ENCODE results near the gene KIAA0753. TPM values are rescaled to one million over a fixed set of nuclear protein-coding genes. Genes with fewer than 3 reads are reported as not detected.

The KIAA0753 gene
- total RNA-seq, 1 experiment from 2014 or later: 18.3 TPM

- ChIA-PET RAD21 (ENCODE audit: low non-redundant PET in 1 of 2, low total read pairs in 2 of 2, uncharacterized antibody in 2 of 2, unreplicated experiment in 2 of 2) (no interaction called here), POLR2A (no interaction called here), CTCF (no interaction called here)
- Histone ChIP-seq H3K36me3 (ENCODE audit: control insufficient read depth in 1 of 2, insufficient read depth in 2 of 2, low read length in 2 of 2) (peaks cover 36 to 43% of the 10 kb centered on the region in 2 experiments), H3K9ac (ENCODE audit: low read length) (no peak overlapping the region), H3K79me2 (ENCODE audit: insufficient read depth, low read length) (no peaks in the 10 kb centered on the region; the same call in 1 of the 2 replicates), H3K9me2 (ENCODE audit: insufficient read depth) (no peaks in the 10 kb centered on the region), H3K27me3 (ENCODE audit: insufficient read depth, low read length) (no peaks in the 10 kb centered on the region), H4K20me1 (ENCODE audit: insufficient read depth) (no peaks in the 10 kb centered on the region), H3K4me1 (ENCODE audit: control insufficient read depth in 1 of 2, insufficient read depth in 2 of 2, low read length in 2 of 2) (peaks cover 9 to 11% of the 10 kb centered on the region in 2 experiments), H3K4me2 (ENCODE audit: low read length) (no peak overlapping the region), H2AFZ (ENCODE audit: low read depth, low read length, poor library complexity, severe bottlenecking) (no peak overlapping the region), H3K4me3 (replicated peaks in 1 of 2; ENCODE audit: low read depth in 1 of 2, low read length in 2 of 2) (no peak overlapping the region), H3K27ac (ENCODE audit: low read depth, low read length) (no peak overlapping the region), H3K9me3 (ENCODE audit: control insufficient read depth in 1 of 2, insufficient read depth in 1 of 2, low read depth in 1 of 2, low read length in 2 of 2) (no peaks in the 10 kb centered on the region)
- no TSS peak for BruUV-seq (replicated peaks)
- ATAC-seq (no peak), DNase-seq (ENCODE audit: low read depth, low spot score) (no peak)
- TF ChIP-seq SRF (IDR thresholded peaks at IDR 0.05; ENCODE audit: low read depth) (no peak), EGR1 (IDR thresholded peaks at IDR 0.05; ENCODE audit: low read depth) (no peak), ZNF274 (IDR thresholded peaks at IDR 0.05; ENCODE audit: low read depth, low read length) (no peak), SIN3A (IDR thresholded peaks at IDR 0.05; ENCODE audit: low read depth) (no peak), RAD21 (IDR thresholded peaks at IDR 0.05; ENCODE audit: low read depth) (no peak), YY1 (IDR thresholded peaks at IDR 0.05; ENCODE audit: extremely low read depth, insufficient replicate concordance, low read depth, low read length) (no peak), CEBPB (IDR thresholded peaks at IDR 0.05; ENCODE audit: low read depth) (no peak), ELF1 (IDR thresholded peaks at IDR 0.05; ENCODE audit: borderline replicate concordance, low read depth) (no peak), POLR2A (IDR thresholded peaks at IDR 0.05; ENCODE audit: borderline replicate concordance, extremely low read depth, insufficient read depth, insufficient read length) (no peak), CBX3 (IDR thresholded peaks at IDR 0.05; ENCODE audit: low read depth) (no peak), ZFX (IDR thresholded peaks at IDR 0.05) (no peak), EZH2phosphoT487 (IDR thresholded peaks at IDR 0.05; ENCODE audit: borderline replicate concordance) (no peak), SP1 (IDR thresholded peaks at IDR 0.05; ENCODE audit: low read depth) (no peak), ATF3 (IDR thresholded peaks at IDR 0.05) (no peak)
- TF ChIP-seq, protein P1, sequence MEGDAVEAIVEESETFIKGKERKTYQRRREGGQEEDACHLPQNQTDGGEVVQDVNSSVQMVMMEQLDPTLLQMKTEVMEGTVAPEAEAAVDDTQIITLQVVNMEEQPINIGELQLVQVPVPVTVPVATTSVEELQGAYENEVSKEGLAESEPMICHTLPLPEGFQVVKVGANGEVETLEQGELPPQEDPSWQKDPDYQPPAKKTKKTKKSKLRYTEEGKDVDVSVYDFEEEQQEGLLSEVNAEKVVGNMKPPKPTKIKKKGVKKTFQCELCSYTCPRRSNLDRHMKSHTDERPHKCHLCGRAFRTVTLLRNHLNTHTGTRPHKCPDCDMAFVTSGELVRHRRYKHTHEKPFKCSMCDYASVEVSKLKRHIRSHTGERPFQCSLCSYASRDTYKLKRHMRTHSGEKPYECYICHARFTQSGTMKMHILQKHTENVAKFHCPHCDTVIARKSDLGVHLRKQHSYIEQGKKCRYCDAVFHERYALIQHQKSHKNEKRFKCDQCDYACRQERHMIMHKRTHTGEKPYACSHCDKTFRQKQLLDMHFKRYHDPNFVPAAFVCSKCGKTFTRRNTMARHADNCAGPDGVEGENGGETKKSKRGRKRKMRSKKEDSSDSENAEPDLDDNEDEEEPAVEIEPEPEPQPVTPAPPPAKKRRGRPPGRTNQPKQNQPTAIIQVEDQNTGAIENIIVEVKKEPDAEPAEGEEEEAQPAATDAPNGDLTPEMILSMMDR (IDR thresholded peaks at IDR 0.05 in 2 of 3, conservative IDR thresholded peaks at IDR 0.05 in 1 of 3; ENCODE audit: borderline replicate concordance in 1 of 3, insufficient read depth in 1 of 3, low read depth in 2 of 3, low read length in 2 of 3): no peak
- intact Hi-C loops (cut with micrococcal nuclease): no loop called here
Measured at GRCh38 chr17:6603744-6604325, 36.7 kb downstream of the KIAA0753 start.
